Panc1 (cell line): Measurements from ENCODE around the gene CD46.

Experiments
- POLR2AphosphoS5 ChIP-seq: IDR thresholded peaks from 2 replicates; pipeline ENCODE4 v1.6.1; 2012; ENCODE audit warnings: mild to moderate bottlenecking, low read depth, low read length, moderate library complexity
- TF ChIP-seq, protein P1 (sequence below): fragments of 450-650 bp; IDR thresholded peaks from 2 replicates; pipeline ENCODE4 v1.5.1; 2017; ENCODE audit warnings: mild to moderate bottlenecking

DNA sequence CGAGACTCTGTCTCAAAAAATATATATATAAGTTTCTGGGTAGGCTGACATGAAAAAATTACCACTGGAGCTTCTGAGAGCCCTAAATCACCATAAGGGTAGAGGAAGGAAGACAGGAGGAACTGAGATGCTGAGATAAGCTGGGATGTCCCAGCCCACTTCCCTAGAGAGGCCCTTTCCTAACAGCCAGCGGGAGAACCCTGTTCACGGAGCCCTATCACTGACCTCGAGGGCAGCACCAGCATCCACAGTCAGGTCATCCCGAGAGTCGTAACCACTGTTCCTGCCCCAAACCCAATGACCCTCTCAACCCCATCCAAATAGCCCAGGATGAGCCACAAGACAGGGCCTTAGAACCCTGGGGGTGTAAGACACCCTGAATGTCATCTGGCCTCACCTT, 81.5 kb downstream of the CD46 start:
- TF ChIP-seq, protein P1, sequence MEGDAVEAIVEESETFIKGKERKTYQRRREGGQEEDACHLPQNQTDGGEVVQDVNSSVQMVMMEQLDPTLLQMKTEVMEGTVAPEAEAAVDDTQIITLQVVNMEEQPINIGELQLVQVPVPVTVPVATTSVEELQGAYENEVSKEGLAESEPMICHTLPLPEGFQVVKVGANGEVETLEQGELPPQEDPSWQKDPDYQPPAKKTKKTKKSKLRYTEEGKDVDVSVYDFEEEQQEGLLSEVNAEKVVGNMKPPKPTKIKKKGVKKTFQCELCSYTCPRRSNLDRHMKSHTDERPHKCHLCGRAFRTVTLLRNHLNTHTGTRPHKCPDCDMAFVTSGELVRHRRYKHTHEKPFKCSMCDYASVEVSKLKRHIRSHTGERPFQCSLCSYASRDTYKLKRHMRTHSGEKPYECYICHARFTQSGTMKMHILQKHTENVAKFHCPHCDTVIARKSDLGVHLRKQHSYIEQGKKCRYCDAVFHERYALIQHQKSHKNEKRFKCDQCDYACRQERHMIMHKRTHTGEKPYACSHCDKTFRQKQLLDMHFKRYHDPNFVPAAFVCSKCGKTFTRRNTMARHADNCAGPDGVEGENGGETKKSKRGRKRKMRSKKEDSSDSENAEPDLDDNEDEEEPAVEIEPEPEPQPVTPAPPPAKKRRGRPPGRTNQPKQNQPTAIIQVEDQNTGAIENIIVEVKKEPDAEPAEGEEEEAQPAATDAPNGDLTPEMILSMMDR: no peak
- TF ChIP-seq POLR2AphosphoS5: no peak
